IMR-90 (cell line): ENCODE data around the gene EXOC4. TPM values are rescaled to one million over a fixed set of nuclear protein-coding genes. Genes with fewer than 3 reads are reported as not detected.

Experiments
- ATAC-seq: fragments of 200-7000 bp; cut with Tn5 transposase; 2 replicates; pipeline ENCODE4 v1.9.1; 2020; ENCODE audit warnings: low read depth, mild to moderate bottlenecking, moderate library complexity
- BruUV-seq: library from RNA; stranded (reverse); fragments of 400-500 nt; replicated peaks from 2 replicates; lab custom pipeline; 2021; lab: Mats Ljungman, UMichigan
- CTCF ChIA-PET: fragments of 300-600 bp; formaldehyde crosslinking; extraction: SDS; loops from one replicate; lab custom pipeline; 2021; ENCODE audit warnings: antibody characterized with exemption; lab: Yijun Ruan, JAX
- POLR2A ChIA-PET: fragments of 300-600 bp; sonication (Branson Sonifier 250); formaldehyde crosslinking; loops from one replicate; lab custom pipeline; 2022; ENCODE audit warnings: antibody characterized with exemption; ENCODE audit not compliant: unreplicated experiment; lab: Charles Lee
- DNase-seq: peaks from one replicate; pipeline ENCODE4 v3.0.0; 2013
- H2AFZ ChIP-seq: replicated peaks from 2 replicates; pipeline ENCODE3; 2013; ENCODE audit warnings: low read length, mild to moderate bottlenecking; ENCODE audit not compliant: poor library complexity
- H2AK5ac ChIP-seq: 2 replicates; pipeline ENCODE4 v1.6.1; 2013; ENCODE audit warnings: low read depth, low read length, inconsistent platforms
- H2AK9ac ChIP-seq: replicated peaks from 2 replicates; pipeline ENCODE3; 2013; ENCODE audit warnings: mild to moderate bottlenecking, low read depth, low read length, moderate library complexity; ENCODE audit not compliant: poor library complexity
- H2BK120ac ChIP-seq: 2 replicates; pipeline ENCODE4 v1.6.1; 2013; ENCODE audit warnings: low read depth, low read length, inconsistent platforms
- H2BK15ac ChIP-seq: 3 replicates; pipeline ENCODE4 v1.6.1; 2013; ENCODE audit warnings: low read depth, low read length, inconsistent platforms
- H2BK20ac ChIP-seq: 2 replicates; pipeline ENCODE4 v1.6.1; 2013; ENCODE audit warnings: low read depth, mild to moderate bottlenecking, inconsistent platforms, low read length, moderate library complexity
- H2BK5ac ChIP-seq: 2 replicates; pipeline ENCODE4 v1.6.1; 2013; ENCODE audit warnings: mild to moderate bottlenecking, low read depth, low read length, inconsistent platforms; ENCODE audit not compliant: poor library complexity, severe bottlenecking
- H3K14ac ChIP-seq: replicated peaks from 2 replicates; pipeline ENCODE4 v1.6.1; 2013; ENCODE audit warnings: low read depth, low read length, inconsistent platforms
- H3K18ac ChIP-seq: 2 replicates; pipeline ENCODE4 v1.6.1; 2013; ENCODE audit warnings: low read depth, low read length, control low read depth
- H3K23ac ChIP-seq: 2 replicates; pipeline ENCODE4 v1.6.1; 2013; ENCODE audit warnings: low read depth, low read length, inconsistent platforms
- H3K27ac ChIP-seq: 2 replicates; pipeline ENCODE4 v1.5.1; 2013; ENCODE audit warnings: mild to moderate bottlenecking, control low read depth, low read length; ENCODE audit not compliant: insufficient read depth
- H3K27me3 ChIP-seq: 2 replicates; pipeline ENCODE4 v1.6.1; 2013; ENCODE audit warnings: low read length; ENCODE audit not compliant: control insufficient read depth, insufficient read depth
- H3K36me3 ChIP-seq: 2 replicates; pipeline ENCODE4 v1.6.1; 2013; ENCODE audit warnings: low read length, mixed read lengths; ENCODE audit not compliant: control insufficient read depth, insufficient read depth
- H3K4ac ChIP-seq: 2 replicates; pipeline ENCODE4 v1.6.1; 2013; ENCODE audit warnings: low read depth, low read length, inconsistent platforms
- H3K4me1 ChIP-seq: 2 replicates; pipeline ENCODE4 v1.6.1; 2013; ENCODE audit warnings: low read length, mixed read lengths; ENCODE audit not compliant: control insufficient read depth, insufficient read depth
- H3K4me2 ChIP-seq: 2 replicates; pipeline ENCODE4 v1.6.1; 2013; ENCODE audit warnings: low read depth, mild to moderate bottlenecking, control low read depth, low read length, moderate library complexity
- H3K4me3 ChIP-seq: 2 replicates; pipeline ENCODE4 v1.5.1; 2013; ENCODE audit warnings: low read depth, mild to moderate bottlenecking, control low read depth, low read length, moderate library complexity; ENCODE audit not compliant: insufficient read depth
- H3K56ac ChIP-seq: 2 replicates; pipeline ENCODE4 v1.6.1; 2013; ENCODE audit warnings: low read length, inconsistent platforms; ENCODE audit not compliant: insufficient read depth; ENCODE audit errors: extremely low read depth
- H3K79me1 ChIP-seq, 2 experiments: 2 replicates each; pipeline ENCODE4 v1.6.1; 2013; ENCODE audit warnings: low read length in 2 of 2, inconsistent platforms in 1 of 2, low read depth in 1 of 2
- H3K9ac ChIP-seq: 2 replicates; pipeline ENCODE4 v1.6.1; 2013; ENCODE audit warnings: low read depth, low read length, control low read depth
- H3K9me1 ChIP-seq: 2 replicates; pipeline ENCODE4 v1.6.1; 2013; ENCODE audit warnings: low read length, inconsistent platforms; ENCODE audit not compliant: insufficient read depth
- H3K9me3 ChIP-seq: 2 replicates; pipeline ENCODE4 v1.6.1; 2013; ENCODE audit warnings: low read length; ENCODE audit not compliant: control insufficient read depth, insufficient read depth
- H4K20me1 ChIP-seq: 2 replicates; pipeline ENCODE4 v1.6.1; 2013; ENCODE audit warnings: low read length, inconsistent platforms; ENCODE audit not compliant: insufficient read depth
- H4K5ac ChIP-seq: 2 replicates; pipeline ENCODE4 v1.6.1; 2013; ENCODE audit warnings: mild to moderate bottlenecking, low read depth, low read length, control low read depth
- H4K8ac ChIP-seq, 2 experiments: 2 replicates each; pipeline ENCODE4 v1.6.1; 2013; ENCODE audit warnings: low read depth in 2 of 2, low read length in 2 of 2, control low read depth in 1 of 2, inconsistent platforms in 1 of 2
- H4K91ac ChIP-seq: 2 replicates; pipeline ENCODE4 v1.6.1; 2013; ENCODE audit warnings: low read depth, low read length, inconsistent platforms; ENCODE audit not compliant: insufficient read depth
- BHLHE40 ChIP-seq: fragments of 150-350 bp; IDR thresholded peaks from 2 replicates; pipeline ENCODE4 v1.6.1; 2016; ENCODE audit warnings: mild to moderate bottlenecking, low read depth, low read length
- CEBPB ChIP-seq: IDR thresholded peaks from 2 replicates; pipeline ENCODE4 v1.6.1; 2012; ENCODE audit warnings: low read depth, low read length, improper control_type of control experiment
- CHD1 ChIP-seq: IDR thresholded peaks from 2 replicates; pipeline ENCODE4 v1.6.1; 2012; ENCODE audit warnings: low read depth, low read length, improper control_type of control experiment
- CTCF ChIP-seq: conservative IDR thresholded peaks from 2 replicates; pipeline ENCODE4 v1.5.1; 2012; ENCODE audit warnings: mild to moderate bottlenecking, low read depth, low read length, improper control_type of control experiment
- ELK1 ChIP-seq: fragments of 150-350 bp; IDR thresholded peaks from 2 replicates; pipeline ENCODE4 v1.6.1; 2016; ENCODE audit warnings: low read depth, mild to moderate bottlenecking, low read length, moderate library complexity, borderline replicate concordance
- FOS ChIP-seq: fragments of 150-350 bp; IDR thresholded peaks from 2 replicates; pipeline ENCODE4 v1.6.1; 2016; ENCODE audit warnings: low read depth, low read length
- MAFK ChIP-seq: IDR thresholded peaks from 2 replicates; pipeline ENCODE4 v1.6.1; 2012; ENCODE audit warnings: low read depth, low read length, improper control_type of control experiment
- MXI1 ChIP-seq: IDR thresholded peaks from 2 replicates; pipeline ENCODE4 v1.6.1; 2012; ENCODE audit warnings: low read depth, mild to moderate bottlenecking, low read length, moderate library complexity, borderline replicate concordance
- NFE2L2 ChIP-seq: fragments of 150-350 bp; IDR thresholded peaks from 2 replicates; pipeline ENCODE4 v1.6.1; 2016; ENCODE audit warnings: low read depth, mild to moderate bottlenecking, low read length
- POLR2A ChIP-seq: IDR thresholded peaks from 2 replicates; pipeline ENCODE4 v1.6.1; 2012; ENCODE audit warnings: mild to moderate bottlenecking, low read depth, low read length
- RAD21 ChIP-seq: IDR thresholded peaks from 2 replicates; pipeline ENCODE4 v1.6.1; 2012; ENCODE audit warnings: low read length, improper control_type of control experiment
- RCOR1 ChIP-seq: IDR thresholded peaks from 2 replicates; pipeline ENCODE4 v1.6.1; 2012; ENCODE audit warnings: mild to moderate bottlenecking, low read length, improper control_type of control experiment; ENCODE audit not compliant: insufficient replicate concordance
- RFX5 ChIP-seq: IDR thresholded peaks from 2 replicates; pipeline ENCODE4 v1.8.0; 2012; ENCODE audit warnings: low read depth, mild to moderate bottlenecking, low read length, moderate library complexity
- USF2 ChIP-seq: fragments of 150-350 bp; IDR thresholded peaks from 2 replicates; pipeline ENCODE4 v1.6.1; 2017; ENCODE audit warnings: mild to moderate bottlenecking, antibody characterized with exemption, low read length, low read depth
- WGBS, 2 experiments: methylation state at CpG; one replicate each; pipeline versions ENCODE4 v1.1.5 to v1.1.7; 2013; ENCODE audit warnings: missing lambda C conversion rate in 2 of 2; ENCODE audit not compliant: insufficient read length in 1 of 2; ENCODE audit errors: extremely low coverage in 2 of 2; 5-methylcytosine and 5-hydroxymethylcytosine counted together
- dilution Hi-C: fragments of 300-500 bp; cut with HindIII; formaldehyde crosslinking; loops from one replicate; pipeline ENCODE4 v1.14.3; 2018; ENCODE audit warnings: low sequenced_read_pairs; ENCODE audit not compliant: unreplicated experiment
- in situ Hi-C: fragments of 300-500 bp; cut with MboI; formaldehyde crosslinking; loops from 3 replicates; pipeline ENCODE4 v1.14.3; 2019; ENCODE audit warnings: low sequenced_read_pairs, inconsistent platforms, mixed read lengths
- intact Hi-C: fragments of 100-400 bp; cut with micrococcal nuclease; formaldehyde crosslinking; loops from 2 replicates; pipeline ENCODE4 v1.10.0; 2022
- polyA plus RNA-seq, 3 experiments: library from polyadenylated mRNA; depleted of rRNA; stranded (reverse); fragments of >200 nt; gene quantifications; 2 replicates each; pipeline ENCODE4 v1.2.3, GENCODE V29; 2012; ENCODE audit warnings: low replicate concordance in 1 of 3
- total RNA-seq: library from RNA; depleted of rRNA; stranded (reverse); fragments of >200 nt; gene quantifications from 2 replicates; pipeline ENCODE4 v1.2.3, GENCODE V29; 2012

Gene EXOC4
- total and polyA plus RNA-seq, 2 of the 4 experiments (the other 2 are of a cell fraction) = 25.4 to 94.6 TPM

GRCh38 chr7:133883591-133883990 lies 630.7 kb downstream of the EXOC4 start:
- no TSS peak for BruUV-seq
- no peaks in the 10 kb centered on the region for H3K4me1 ChIP-seq
- H3K27me3 ChIP-seq = no peaks in the 10 kb centered on the region
- H4K91ac ChIP-seq = no peak overlapping the region
- TF ChIP-seq CEBPB (no peak), NFE2L2 (no peak), CHD1 (no peak), BHLHE40 (no peak), POLR2A (no peak), USF2 (no peak), MXI1 (no peak), CTCF (no peak), RFX5 (no peak), RAD21 (no peak), FOS (no peak), RCOR1 (no peak), ELK1 (no peak), MAFK (no peak)
- no CpG with 5 or more reads among the region's 3 CpGs for WGBS, 2 experiments
- H3K9ac ChIP-seq = no peak overlapping the region
- intact Hi-C loops = no loop called here
- H4K5ac ChIP-seq = no peak overlapping the region
- no peak overlapping the region for H2AK9ac ChIP-seq
- no peak overlapping the region for H3K4ac ChIP-seq
- no peak overlapping the region for H3K4me3 ChIP-seq
- no peaks in the 10 kb centered on the region for H4K20me1 ChIP-seq
- H3K36me3 ChIP-seq = no peaks in the 10 kb centered on the region
- no peak overlapping the region for H2BK15ac ChIP-seq
- H4K8ac ChIP-seq = no peak overlapping the region
- no peak overlapping the region for H3K4me2 ChIP-seq
- CTCF ChIA-PET = interaction anchor here (0.6 to 0.8 kb wide), 2 partner anchors 16 to 540 kb away, joined by 3 read pairs; no protein-coding TSS in a partner anchor
- H3K79me1 ChIP-seq = no peaks in the 10 kb centered on the region
- DNase-seq = no peak
- H2BK5ac ChIP-seq = no peak overlapping the region
- H2BK120ac ChIP-seq = no peak overlapping the region
- H3K23ac ChIP-seq = no peak overlapping the region
- POLR2A ChIA-PET = interaction anchor here (0.5 kb wide), 1 partner anchor 85 kb away, joined by 3 read pairs; no protein-coding TSS in a partner anchor
- ATAC-seq = no peak
- no peak overlapping the region for H3K14ac ChIP-seq
- no peak overlapping the region for H2BK20ac ChIP-seq
- in situ Hi-C loops = no loop called here
- peaks cover 3% of the 10 kb centered on the region; the same call in 1 of the 2 replicates for H3K9me1 ChIP-seq
- no peak overlapping the region for H3K56ac ChIP-seq
- H3K18ac ChIP-seq = no peak overlapping the region
- H2AK5ac ChIP-seq = no peak overlapping the region
- no peak overlapping the region for H3K27ac ChIP-seq
- H2AFZ ChIP-seq = no peak overlapping the region
- H3K9me3 ChIP-seq = no peaks in the 10 kb centered on the region
- dilution Hi-C loops = no loop called here
